ENCODE results near the gene PLEKHG4.

Gene PLEKHG4

DNA sequence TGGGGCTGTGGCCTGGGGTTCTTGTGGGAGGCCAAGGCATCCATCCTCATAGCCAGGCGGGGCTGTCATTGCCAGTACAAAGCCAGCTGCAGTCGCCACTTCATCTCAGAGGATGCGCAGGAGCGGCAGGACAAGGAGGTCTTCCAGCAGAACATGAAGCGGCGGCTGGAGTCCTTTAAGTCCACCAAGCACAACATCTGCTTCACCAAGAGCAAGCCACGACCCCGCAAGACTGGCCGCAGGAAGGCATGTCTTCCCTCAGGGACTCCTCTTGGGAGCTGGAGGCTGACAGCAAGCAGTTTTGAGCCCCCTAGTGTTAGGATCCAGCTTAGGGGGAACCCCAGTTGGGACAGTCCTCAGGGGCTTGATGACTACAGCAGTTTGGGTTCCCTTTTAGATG is 15.1 kb upstream of the PLEKHG4 start:
- DNase-seq = no peak

- no peak for DNase-seq
Measured at GRCh38 chr16:67264866-67265265, 14.5 kb upstream of the PLEKHG4 start.

DNA sequence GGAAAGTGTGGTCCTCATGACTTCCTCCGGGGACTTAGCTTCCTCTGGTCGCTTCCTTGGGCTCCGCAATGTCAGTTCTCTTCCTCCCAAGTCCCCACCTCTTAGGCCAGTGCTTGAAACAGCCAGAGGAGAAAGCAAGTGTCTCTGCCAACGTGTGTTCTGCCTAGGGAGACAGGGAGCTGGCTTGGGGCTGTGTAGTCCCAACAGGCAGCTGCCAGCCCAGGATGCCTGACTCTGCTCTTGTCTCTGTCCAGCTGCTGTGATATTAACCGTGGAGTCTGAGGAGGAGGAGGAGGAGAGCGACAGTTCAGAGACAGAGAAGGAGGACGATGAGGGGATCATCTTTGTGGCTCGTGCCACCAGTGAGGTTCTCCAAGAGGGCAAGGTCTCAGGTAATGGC is 13.5 kb upstream of the PLEKHG4 start:
- no peak for DNase-seq

- DNase-seq = no peak
Measured at GRCh38 chr16:67268136-67268579, 11.2 kb upstream of the PLEKHG4 start.

GRCh38 chr16:67269766-67270165 is 9.6 kb upstream of the PLEKHG4 start:
- no peak for DNase-seq

DNA sequence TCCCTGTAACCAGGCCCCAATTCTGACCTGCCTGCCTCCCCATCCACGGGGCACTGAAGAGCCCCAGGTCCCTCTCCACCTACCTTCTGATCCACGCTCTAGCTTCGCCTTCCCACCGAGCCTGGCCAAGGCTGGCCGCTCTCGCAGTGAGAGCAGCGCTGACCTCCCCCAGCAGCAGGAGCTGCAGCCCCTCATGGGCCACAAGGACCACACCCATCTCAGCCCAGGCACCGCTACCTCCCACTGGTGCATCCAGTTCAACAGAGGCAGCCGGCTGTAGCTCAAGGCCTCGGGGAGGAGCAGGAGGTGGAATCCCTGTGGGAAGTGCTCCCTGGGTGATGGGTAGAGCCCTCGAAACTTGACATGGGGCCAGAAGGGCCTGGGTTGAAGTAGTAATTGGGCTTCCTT is 8.4 kb upstream of the PLEKHG4 start:
- DNase-seq = no peak

DNA sequence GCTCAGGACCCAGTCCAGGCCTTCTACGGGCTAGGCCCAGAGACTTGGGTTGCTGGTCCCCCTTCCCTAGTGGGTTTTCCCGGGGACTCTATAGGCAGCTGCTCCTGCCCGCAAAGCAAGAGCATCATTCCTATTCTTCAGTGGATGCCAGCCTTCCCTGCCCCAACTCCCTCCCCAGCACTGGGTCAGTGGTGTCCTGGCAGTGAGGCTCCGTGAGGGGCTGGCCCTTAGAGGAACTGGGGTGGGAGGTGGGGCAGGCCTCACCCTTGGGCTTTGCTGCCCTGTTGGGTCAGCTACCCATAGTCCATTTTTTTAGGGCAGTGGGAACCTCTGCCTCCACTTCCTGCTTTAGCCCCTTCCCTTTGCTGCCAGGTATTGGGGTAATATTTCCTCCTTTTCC is 7.9 kb upstream of the PLEKHG4 start:
- DNase-seq = no peak

GRCh38 chr16:67275321-67275720 is 4.0 kb upstream of the PLEKHG4 start:
- no peak for DNase-seq

DNA sequence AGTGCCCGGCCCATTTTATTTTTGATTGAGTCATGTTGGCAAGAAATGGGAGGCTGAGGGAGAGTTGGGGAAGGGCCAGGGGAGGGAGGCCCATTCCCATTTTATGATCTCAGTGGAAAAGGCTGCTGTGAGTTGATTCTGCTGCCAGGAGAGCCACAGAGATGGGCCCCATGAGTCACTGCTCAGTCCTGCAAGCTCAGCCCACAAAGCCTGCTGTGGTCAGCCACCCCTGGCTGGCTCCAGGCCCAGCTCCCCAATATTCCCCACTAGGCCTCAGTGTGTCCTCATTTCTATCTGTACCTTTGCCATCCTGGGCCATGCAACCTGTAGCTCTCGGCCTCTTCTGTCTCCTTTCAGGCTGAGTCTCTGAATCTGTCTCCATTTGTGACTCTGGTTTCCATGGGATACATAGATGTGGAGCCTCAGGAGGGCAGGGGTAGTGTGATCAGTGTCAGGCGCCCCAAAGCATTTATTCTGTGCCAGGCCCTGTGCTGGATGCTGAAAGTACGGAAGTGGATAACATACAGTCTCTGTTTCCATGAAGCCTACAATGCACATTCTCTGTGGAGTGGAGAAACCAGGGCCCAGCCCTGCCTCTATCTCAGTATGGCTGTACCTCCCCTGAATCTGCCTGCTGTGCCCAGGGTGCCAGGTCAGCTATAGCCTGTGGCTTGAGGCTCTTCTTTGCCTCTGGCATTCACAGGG is 1.9 kb upstream of the PLEKHG4 start:
- DNase-seq = no peak

GRCh38 chr16:67277999-67278772 is 1.1 kb upstream of the PLEKHG4 start:
- DNase-seq = no peak

DNA sequence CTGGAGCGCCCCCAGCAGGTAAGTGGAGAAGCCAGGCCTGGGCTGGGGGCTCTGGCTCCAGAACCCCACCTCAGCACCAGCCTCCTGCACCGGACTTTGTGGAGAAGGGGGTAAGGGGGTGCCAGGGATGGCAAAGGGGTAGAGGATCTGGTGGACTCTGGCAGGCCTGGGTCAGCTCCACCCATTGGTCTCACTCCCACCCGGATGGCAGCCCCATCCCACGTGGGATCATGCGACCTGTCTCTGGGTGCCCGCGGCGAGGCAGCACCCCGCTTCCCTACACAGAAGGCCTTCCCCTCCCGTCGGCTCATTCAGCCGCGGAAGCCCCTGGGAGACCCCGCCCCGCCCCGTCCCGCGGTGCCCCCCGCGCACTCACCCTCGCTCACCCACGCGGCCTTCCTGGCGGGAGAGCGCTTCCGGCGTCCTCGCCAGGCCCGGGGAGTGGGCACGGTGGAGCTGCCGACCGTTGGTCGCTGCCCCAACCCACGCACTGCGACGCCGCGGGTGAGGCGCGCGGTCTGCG is 498 bp upstream of the PLEKHG4 start:
- DNase-seq = no peak

- no peak for DNase-seq
Measured at GRCh38 chr16:67280090-67281015, 1.0 kb downstream of the PLEKHG4 start.

- no peak for DNase-seq
Measured at GRCh38 chr16:67281536-67282446, 2.5 kb downstream of the PLEKHG4 start.

DNA sequence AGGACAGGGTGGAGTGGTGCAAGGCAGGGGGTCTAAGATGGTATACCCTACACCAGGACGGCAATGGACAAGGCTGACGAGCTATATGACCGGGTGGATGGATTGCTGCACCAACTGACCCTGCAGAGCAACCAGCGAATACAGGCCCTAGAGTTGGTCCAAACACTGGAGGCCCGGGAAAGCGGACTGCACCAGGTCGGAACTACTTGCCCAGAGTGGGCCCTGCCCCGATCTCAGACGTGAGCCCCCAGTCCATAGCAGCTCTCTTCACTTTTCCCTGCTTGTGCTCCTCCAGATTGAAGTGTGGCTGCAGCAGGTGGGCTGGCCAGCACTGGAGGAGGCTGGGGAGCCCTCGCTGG is 3.1 kb downstream of the PLEKHG4 start:
- DNase-seq = no peak

GRCh38 chr16:67283039-67283825 is 3.9 kb downstream of the PLEKHG4 start:
- DNase-seq = no peak

GRCh38 chr16:67283826-67284555 is 4.7 kb downstream of the PLEKHG4 start:
- no peak for DNase-seq

GRCh38 chr16:67284699-67285646 is 5.6 kb downstream of the PLEKHG4 start:
- peak; percentile 26 for DNase-seq

- DNase-seq = no peak
Measured at GRCh38 chr16:67286441-67287235, 7.3 kb downstream of the PLEKHG4 start.

Data from NCI-H1417 treated with DMSO at 0.1 percent for 48 hours (cell line).